PC-3 (cell line): ENCODE measurements around the gene RELL1.

ENCODE experiments used
- CTCF ChIP-seq: fragments of 300-600 bp; sonication (generic); conservative IDR thresholded peaks from 2 replicates; pipeline ENCODE4 v1.5.1; 2017; ENCODE audit warnings: antibody characterized with exemption, low read depth, mild to moderate bottlenecking, low read length
- EZH2phosphoT487 ChIP-seq: fragments of 300-600 bp; sonication (generic); IDR thresholded peaks from 2 replicates; pipeline ENCODE4 v1.6.1; 2018; ENCODE audit warnings: mild to moderate bottlenecking, antibody characterized with exemption, low read length, borderline replicate concordance

GRCh38 chr4:37715889-37716402 is 29.8 kb upstream of the RELL1 start:
- TF ChIP-seq CTCF: no peak
- TF ChIP-seq EZH2phosphoT487: no peak
